ENCODE measurements around the gene DNAH17.

Gene DNAH17

GRCh38 chr17:78427140-78427539, 150.1 kb downstream of the DNAH17 start:
- DNase-seq, result no peak

GRCh38 chr17:78426293-78426879, 150.8 kb downstream of the DNAH17 start:
- DNase-seq, result no peak

- no peak for DNase-seq
Observed at GRCh38 chr17:78425429-78425828, 151.8 kb downstream of the DNAH17 start.

- no peak for DNase-seq
Observed at GRCh38 chr17:78423961-78424675, 153.1 kb downstream of the DNAH17 start.

GRCh38 chr17:78422872-78423588, 154.2 kb downstream of the DNAH17 start:
- no peak for DNase-seq

- DNase-seq, result no peak
Observed at GRCh38 chr17:78422267-78422605, 155.0 kb downstream of the DNAH17 start.

- peak; percentile 56 for DNase-seq
Observed at GRCh38 chr17:78421534-78422266, 155.5 kb downstream of the DNAH17 start.

DNA sequence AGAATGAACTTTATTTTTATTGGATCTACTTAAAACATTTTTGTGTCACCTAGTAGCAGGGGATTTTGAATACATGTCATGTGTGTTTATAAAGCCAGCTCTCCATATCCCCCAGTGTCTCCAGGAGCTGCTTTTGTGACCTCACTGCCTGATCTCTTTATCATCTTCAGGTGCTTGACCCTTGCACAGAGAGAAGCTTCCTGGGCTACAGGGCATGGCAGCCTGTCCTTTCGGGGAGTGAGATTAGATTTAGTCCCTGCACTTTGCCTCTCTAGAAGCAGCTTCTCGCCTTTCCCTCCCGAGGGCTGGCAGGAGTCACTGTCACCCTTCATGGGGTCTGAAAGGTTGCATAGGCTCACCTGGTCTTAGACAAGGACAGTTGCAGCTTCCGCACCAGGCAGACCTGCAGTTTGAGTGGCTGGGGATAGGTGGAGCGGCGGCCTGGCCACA, 156.1 kb downstream of the DNAH17 start:
- no peak for DNase-seq

GRCh38 chr17:78419970-78420815, 157.0 kb downstream of the DNAH17 start:
- no peak for DNase-seq

DNA sequence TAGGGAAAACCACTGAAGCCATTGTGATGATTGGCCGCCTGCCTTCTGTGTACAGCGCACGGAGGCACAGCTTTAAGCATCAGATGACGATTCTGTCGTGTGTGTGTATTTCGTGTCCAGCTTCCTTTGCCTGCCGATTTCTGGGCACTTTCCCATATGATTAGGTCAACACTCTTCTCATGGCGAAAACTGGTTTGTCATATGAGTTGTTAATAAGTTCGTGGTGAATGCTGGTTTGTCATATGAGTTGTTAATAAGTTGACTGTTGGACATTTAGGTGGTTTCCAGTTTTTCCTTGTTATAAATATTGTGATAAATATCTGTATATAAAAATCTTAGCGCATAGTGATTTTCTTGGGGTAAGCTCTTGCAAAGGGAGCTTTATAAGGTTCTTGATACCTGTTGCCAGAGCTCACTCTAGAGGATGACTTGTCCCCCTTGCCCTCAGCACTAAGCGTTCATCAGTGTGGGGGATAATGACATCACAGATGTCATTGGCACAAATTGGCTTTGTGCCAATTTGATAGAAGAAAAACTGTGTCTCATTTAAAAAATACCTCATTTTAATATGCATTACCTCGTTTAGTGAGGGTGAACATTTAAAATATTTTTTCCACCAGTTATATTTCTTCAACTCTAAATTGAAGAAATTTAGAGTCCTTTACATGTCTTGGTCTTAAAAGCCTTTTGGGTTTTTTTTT, 158.7 kb downstream of the DNAH17 start:
- DNase-seq, result no peak

- DNase-seq, result no peak
Observed at GRCh38 chr17:78417531-78417909, 159.7 kb downstream of the DNAH17 start.

- no peak for DNase-seq
Observed at GRCh38 chr17:78416791-78417530, 160.2 kb downstream of the DNAH17 start.

- no peak for DNase-seq
Observed at GRCh38 chr17:78415821-78416711, 161.1 kb downstream of the DNAH17 start.

- DNase-seq, result no peak
Observed at GRCh38 chr17:78414178-78415162, 162.7 kb downstream of the DNAH17 start.

- DNase-seq, result no peak
Observed at GRCh38 chr17:78412403-78412802, 164.8 kb downstream of the DNAH17 start.

DNA sequence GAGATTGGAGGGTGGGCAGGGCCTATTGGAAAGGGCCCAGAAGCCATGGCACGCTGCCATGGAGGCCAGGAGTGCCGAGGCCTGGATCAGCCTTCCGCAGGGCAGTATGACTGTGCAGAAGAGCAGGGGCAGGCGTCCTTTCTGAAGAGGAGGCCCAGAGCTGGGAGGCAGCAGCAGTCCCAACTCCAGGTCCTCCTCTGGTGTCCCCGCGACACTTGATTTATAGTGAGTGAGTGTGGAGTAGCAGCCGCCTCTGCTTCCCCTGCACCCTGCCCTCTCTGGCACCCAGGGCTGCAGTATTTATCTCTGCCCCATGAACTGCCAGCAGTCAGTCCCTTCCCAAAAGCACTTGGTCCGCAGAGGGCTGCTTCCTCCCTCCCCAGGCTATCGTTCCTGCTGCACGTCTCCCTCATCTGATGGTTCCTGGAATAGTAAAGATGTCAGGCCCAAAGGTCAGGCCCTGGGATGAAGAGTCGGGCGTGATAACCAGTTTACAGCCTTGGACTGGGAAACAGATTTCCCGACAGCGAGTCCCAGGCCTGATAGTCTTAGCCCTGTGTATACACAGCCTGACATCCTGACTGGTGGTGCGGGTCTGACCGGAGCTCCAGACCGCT, 165.8 kb downstream of the DNAH17 start:
- DNase-seq, result no peak

DNA sequence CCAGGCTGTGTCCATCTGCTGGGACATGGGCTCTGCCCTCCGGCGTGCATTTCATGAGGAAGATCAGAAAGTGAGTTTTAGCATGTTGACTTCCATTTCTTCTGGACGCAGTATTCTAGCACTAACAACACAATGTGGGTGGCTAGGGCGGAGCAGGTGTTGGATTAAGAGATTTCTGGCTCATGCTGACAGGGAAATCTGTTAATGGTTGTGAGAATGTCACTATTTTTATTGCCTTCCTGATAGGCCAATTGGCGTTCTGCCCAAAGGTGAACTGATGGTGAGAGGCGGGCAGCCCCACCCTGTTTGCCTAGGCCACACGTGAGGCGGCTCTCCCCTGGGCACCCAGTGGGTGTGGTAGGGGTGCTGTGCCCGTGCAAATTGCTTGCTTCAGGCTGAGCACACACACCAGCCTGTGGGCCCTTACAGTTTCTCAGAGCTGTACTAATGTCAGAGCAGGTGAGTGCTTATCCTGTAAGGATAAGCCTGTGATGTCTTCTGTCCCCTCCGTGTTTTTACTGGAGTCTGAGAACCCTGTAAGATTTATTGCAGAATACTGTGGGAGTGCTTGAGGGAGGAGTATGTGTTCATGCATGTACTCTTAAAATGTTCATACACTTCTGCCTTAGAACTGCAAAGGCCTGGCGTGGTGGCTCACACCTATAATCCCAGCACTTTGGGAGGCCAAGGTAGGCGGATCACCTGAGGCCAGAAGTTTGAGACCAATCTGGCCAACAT, 167.8 kb downstream of the DNAH17 start:
- DNase-seq, result peak; percentile 89
